22Rv1 (cell line): ENCODE results near the gene PC.

Experiments
- CTCF ChIP-seq: fragments of 450-650 bp; IDR thresholded peaks from 2 replicates; pipeline ENCODE4 v1.5.1; 2017; ENCODE audit warnings: mild to moderate bottlenecking
- ZFX ChIP-seq: fragments of 450-650 bp; IDR thresholded peaks from 2 replicates; pipeline ENCODE4 v1.6.1; 2017; ENCODE audit warnings: antibody characterized with exemption, borderline replicate concordance

GRCh38 chr11:66953081-66953833 lies 4.9 kb downstream of the PC start:
- TF ChIP-seq CTCF (no peak), ZFX (no peak)
